PC-9 (cell line): ENCODE measurements around the gene CLEC12A.

Experiments used
- EZH2 ChIP-seq: fragments of 200-600 bp; sonication (generic); IDR thresholded peaks from 2 replicates; pipeline ENCODE4 v1.8.0; 2017; ENCODE audit warnings: antibody characterized with exemption, low read depth
- TF ChIP-seq, protein P1 (sequence below): fragments of 200-600 bp; sonication (generic); conservative IDR thresholded peaks from 2 replicates; pipeline ENCODE4 v1.6.1; 2017; ENCODE audit warnings: mixed run types, antibody characterized with exemption, mild to moderate bottlenecking, moderate library complexity

GRCh38 chr12:10031321-10031720 is 60.1 kb downstream of the CLEC12A start:
- TF ChIP-seq, protein P1, sequence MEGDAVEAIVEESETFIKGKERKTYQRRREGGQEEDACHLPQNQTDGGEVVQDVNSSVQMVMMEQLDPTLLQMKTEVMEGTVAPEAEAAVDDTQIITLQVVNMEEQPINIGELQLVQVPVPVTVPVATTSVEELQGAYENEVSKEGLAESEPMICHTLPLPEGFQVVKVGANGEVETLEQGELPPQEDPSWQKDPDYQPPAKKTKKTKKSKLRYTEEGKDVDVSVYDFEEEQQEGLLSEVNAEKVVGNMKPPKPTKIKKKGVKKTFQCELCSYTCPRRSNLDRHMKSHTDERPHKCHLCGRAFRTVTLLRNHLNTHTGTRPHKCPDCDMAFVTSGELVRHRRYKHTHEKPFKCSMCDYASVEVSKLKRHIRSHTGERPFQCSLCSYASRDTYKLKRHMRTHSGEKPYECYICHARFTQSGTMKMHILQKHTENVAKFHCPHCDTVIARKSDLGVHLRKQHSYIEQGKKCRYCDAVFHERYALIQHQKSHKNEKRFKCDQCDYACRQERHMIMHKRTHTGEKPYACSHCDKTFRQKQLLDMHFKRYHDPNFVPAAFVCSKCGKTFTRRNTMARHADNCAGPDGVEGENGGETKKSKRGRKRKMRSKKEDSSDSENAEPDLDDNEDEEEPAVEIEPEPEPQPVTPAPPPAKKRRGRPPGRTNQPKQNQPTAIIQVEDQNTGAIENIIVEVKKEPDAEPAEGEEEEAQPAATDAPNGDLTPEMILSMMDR = no peak
- TF ChIP-seq EZH2 = no peak
